H1 (cell line): Measurements from ENCODE around the gene SCFD1. TPM values are rescaled to one million over a fixed set of nuclear protein-coding genes. Genes with fewer than 3 reads are reported as not detected.

Experiments used
- CTCF ChIA-PET: fragments of 300-600 bp; sonication (Branson Sonifier 250); formaldehyde crosslinking; loops from one replicate; lab custom pipeline; 2021; ENCODE audit not compliant: partially characterized antibody; lab: Charles Lee
- POLR2A ChIA-PET: fragments of 300-600 bp; sonication (Branson Sonifier 250); formaldehyde crosslinking; loops from one replicate; lab custom pipeline; 2021; ENCODE audit warnings: inconsistent platforms; ENCODE audit not compliant: partially characterized antibody; lab: Charles Lee
- DNase-seq, 2 experiments: peaks; one replicate each; pipeline versions ENCODE4 v3.0.0 to v3.0.0-alpha.2; 2010 to 2022; ENCODE audit warnings: low spot score in 2 of 2, low read depth in 1 of 2, mixed read lengths in 1 of 2
- FAIRE-seq: peaks from 2 replicates; lab custom pipeline; 2011; peaks lifted over from hg19 to GRCh38; lab: Jason Lieb, UNC
- H2AFZ ChIP-seq: 2 replicates; pipeline ENCODE4 v1.8.1; 2012; ENCODE audit warnings: low read length, inconsistent platforms
- H2AK5ac ChIP-seq: 2 replicates; pipeline ENCODE4 v1.6.1; 2013; ENCODE audit warnings: low read depth, low read length
- H2BK120ac ChIP-seq: replicated peaks from 2 replicates; pipeline ENCODE3; 2013; ENCODE audit warnings: low read depth, low read length, inconsistent platforms
- H2BK12ac ChIP-seq: 2 replicates; pipeline ENCODE4 v1.6.1; 2013; ENCODE audit warnings: low read depth, low read length
- H2BK15ac ChIP-seq: 2 replicates; pipeline ENCODE4 v1.6.1; 2013; ENCODE audit warnings: low read length
- H2BK20ac ChIP-seq: 2 replicates; pipeline ENCODE4 v1.6.1; 2013; ENCODE audit warnings: low read length
- H2BK5ac ChIP-seq: 2 replicates; pipeline ENCODE4 v1.6.1; 2013; ENCODE audit warnings: low read depth, low read length
- H3K14ac ChIP-seq: 2 replicates; pipeline ENCODE4 v1.6.1; 2013; ENCODE audit warnings: inconsistent platforms; ENCODE audit not compliant: insufficient read length
- H3K18ac ChIP-seq: 2 replicates; pipeline ENCODE4 v1.6.1; 2013; ENCODE audit warnings: low read length; ENCODE audit errors: extremely low read depth
- H3K23ac ChIP-seq: 2 replicates; pipeline ENCODE4 v1.6.1; 2013; ENCODE audit warnings: inconsistent platforms; ENCODE audit not compliant: insufficient read length
- H3K23me2 ChIP-seq: 2 replicates; pipeline ENCODE4 v1.6.1; 2013; ENCODE audit warnings: low read depth, low read length
- H3K27ac ChIP-seq: 2 replicates; pipeline ENCODE4 v1.6.1; 2011; ENCODE audit warnings: low read depth, low read length, inconsistent platforms
- H3K27me3 ChIP-seq, 4 experiments: replicated peaks in 1 of 4; 1 replicate in 1 of 4; 2 replicates in 3 of 4; pipeline versions ENCODE4 v1.6.1 to v1.8.1; 2011 to 2013; ENCODE audit warnings: low read length in 3 of 4, mild to moderate bottlenecking in 3 of 4, inconsistent platforms in 2 of 4, mixed read lengths in 2 of 4, moderate library complexity in 1 of 4; ENCODE audit not compliant: control insufficient read depth in 3 of 4, insufficient read depth in 3 of 4; ENCODE audit errors: extremely low read depth in 1 of 4
- H3K36me3 ChIP-seq, 4 experiments: 2 replicates each; pipeline versions ENCODE4 v1.6.1 to v1.8.1; 2011 to 2013; ENCODE audit warnings: mild to moderate bottlenecking in 4 of 4, low read length in 3 of 4, moderate library complexity in 2 of 4, control low read depth in 1 of 4, inconsistent platforms in 1 of 4; ENCODE audit not compliant: insufficient read depth in 4 of 4, control insufficient read depth in 2 of 4
- H3K4ac ChIP-seq: replicated peaks from 2 replicates; pipeline ENCODE3; 2013; ENCODE audit warnings: low read length, low read depth, mixed read lengths, inconsistent platforms; ENCODE audit not compliant: insufficient read length
- H3K4me1 ChIP-seq, 4 experiments: replicated peaks in 1 of 4; 1 replicate in 1 of 4; 2 replicates in 3 of 4; pipeline versions ENCODE4 v1.6.1 to v1.8.1; 2011 to 2013; ENCODE audit warnings: low read length in 3 of 4, inconsistent platforms in 2 of 4, mixed read lengths in 1 of 4; ENCODE audit not compliant: insufficient read depth in 4 of 4, control insufficient read depth in 3 of 4
- H3K4me2 ChIP-seq, 2 experiments: 2 replicates each; pipeline versions ENCODE4 v1.6.1 to v1.8.1; 2011 to 2013; ENCODE audit warnings: low read depth in 2 of 2, low read length in 2 of 2, control low read depth in 1 of 2, inconsistent platforms in 1 of 2, mild to moderate bottlenecking in 1 of 2; ENCODE audit not compliant: insufficient read depth in 1 of 2
- H3K4me3 ChIP-seq, 4 experiments: fragments of 200-600, 300-600 bp in 1 of 4; sonication (generic), shearing (Covaris generic), sonication (Bioruptor Twin) in 1 of 4; 2 replicates each; pipeline versions ENCODE4 v1.5.1 to v1.8.1; 2011 to 2016; ENCODE audit warnings: low read length in 4 of 4, low read depth in 3 of 4, control low read depth in 2 of 4, inconsistent platforms in 2 of 4, mild to moderate bottlenecking in 2 of 4, mixed read lengths in 1 of 4, moderate library complexity in 1 of 4; ENCODE audit not compliant: insufficient read depth in 2 of 4; ENCODE audit errors: extremely low read depth in 1 of 4
- H3K56ac ChIP-seq: replicated peaks from 2 replicates; pipeline ENCODE3; 2013; ENCODE audit warnings: low read depth, mild to moderate bottlenecking, mixed read lengths, low read length, inconsistent platforms; ENCODE audit not compliant: insufficient read length
- H3K79me1 ChIP-seq: 2 replicates; pipeline ENCODE4 v1.6.1; 2013; ENCODE audit warnings: low read depth, low read length, control low read depth
- H3K79me2 ChIP-seq, 2 experiments: 2 replicates each; pipeline versions ENCODE4 v1.6.1 to v1.8.1; 2012 to 2013; ENCODE audit warnings: low read length in 2 of 2, mild to moderate bottlenecking in 2 of 2, inconsistent platforms in 1 of 2; ENCODE audit not compliant: insufficient read depth in 2 of 2, control insufficient read depth in 1 of 2
- H3K9ac ChIP-seq, 4 experiments: replicated peaks in 1 of 4; 1 replicate in 1 of 4; 2 replicates in 3 of 4; pipeline versions ENCODE4 v1.6.1 to v1.8.1; 2011 to 2013; ENCODE audit warnings: low read depth in 3 of 4, low read length in 3 of 4, control low read depth in 2 of 4, mild to moderate bottlenecking in 2 of 4, moderate library complexity in 2 of 4, inconsistent platforms in 1 of 4; ENCODE audit errors: extremely low read depth in 1 of 4
- H3K9me3 ChIP-seq, 2 experiments: 2 replicates each; pipeline versions ENCODE4 v1.6.1 to v1.8.1; 2012 to 2013; ENCODE audit warnings: mild to moderate bottlenecking in 2 of 2, moderate library complexity in 2 of 2, control low read depth in 1 of 2, inconsistent platforms in 1 of 2, low read depth in 1 of 2, low read length in 1 of 2, mixed read lengths in 1 of 2; ENCODE audit not compliant: insufficient read depth in 2 of 2
- H4K20me1 ChIP-seq, 2 experiments: replicated peaks in 1 of 2; 2 replicates each; pipeline versions ENCODE3 to v1.8.1; 2011 to 2013; ENCODE audit warnings: inconsistent platforms in 2 of 2, low read length in 2 of 2, mild to moderate bottlenecking in 1 of 2; ENCODE audit not compliant: insufficient read depth in 2 of 2, control insufficient read depth in 1 of 2
- H4K5ac ChIP-seq: 2 replicates; pipeline ENCODE4 v1.6.1; 2013; ENCODE audit warnings: low read length, low read depth, mixed read lengths, inconsistent platforms; ENCODE audit not compliant: insufficient read length
- H4K8ac ChIP-seq: 2 replicates; pipeline ENCODE4 v1.8.0; 2013; ENCODE audit warnings: mild to moderate bottlenecking, moderate library complexity, low read length, inconsistent platforms; ENCODE audit not compliant: insufficient read depth; ENCODE audit errors: extremely low read depth
- H4K91ac ChIP-seq: replicated peaks from 2 replicates; pipeline ENCODE3; 2013; ENCODE audit warnings: low read length, mixed read lengths, inconsistent platforms; ENCODE audit not compliant: insufficient read length
- BCL11A ChIP-seq, 2 experiments: IDR thresholded peaks; one replicate each; pipeline ENCODE4 v1.6.1; 2011; ENCODE audit warnings: low read depth in 2 of 2, low read length in 2 of 2, mild to moderate bottlenecking in 2 of 2
- CEBPB ChIP-seq: IDR thresholded peaks from 2 replicates; pipeline ENCODE4 v1.6.1; 2012; ENCODE audit warnings: low read depth, low read length
- JUN ChIP-seq: IDR thresholded peaks from 2 replicates; pipeline ENCODE4 v1.6.1; 2011; ENCODE audit warnings: low read depth, mild to moderate bottlenecking, improper control_type of control experiment, low read length
- PHF8 ChIP-seq: fragments of 200-600 bp; sonication (generic); conservative IDR thresholded peaks from 2 replicates; pipeline ENCODE4 v1.7.1; 2012; ENCODE audit warnings: low read depth, mild to moderate bottlenecking, inconsistent platforms, low read length, moderate library complexity
- RAD21 ChIP-seq, 2 experiments: IDR thresholded peaks in 1 of 2; conservative IDR thresholded peaks in 1 of 2; 2 replicates each; pipeline ENCODE4 v1.6.1; 2011; ENCODE audit warnings: low read depth in 2 of 2, low read length in 2 of 2, improper control_type of control experiment in 1 of 2, inconsistent platforms in 1 of 2, mild to moderate bottlenecking in 1 of 2, moderate library complexity in 1 of 2
- RFX5 ChIP-seq: IDR thresholded peaks from 2 replicates; pipeline ENCODE4 v1.6.1; 2011; ENCODE audit warnings: low read depth, low read length, improper control_type of control experiment, borderline replicate concordance
- SP1 ChIP-seq: IDR thresholded peaks from 2 replicates; pipeline ENCODE4 v1.6.1; 2011; ENCODE audit warnings: low read depth, low read length
- SP2 ChIP-seq: IDR thresholded peaks from 2 replicates; pipeline ENCODE4 v1.6.1; 2012; ENCODE audit warnings: mild to moderate bottlenecking, low read length, inconsistent platforms
- TAF7 ChIP-seq: optimal IDR thresholded peaks from 2 replicates; pipeline ENCODE3; 2011; ENCODE audit warnings: low read depth, mild to moderate bottlenecking, inconsistent platforms, low read length, moderate library complexity, borderline replicate concordance
- TBP ChIP-seq: IDR thresholded peaks from 2 replicates; pipeline ENCODE4 v1.6.1; 2011; ENCODE audit warnings: low read depth, low read length, improper control_type of control experiment
- WGBS, 2 experiments: shearing (Covaris generic) in 1 of 2; methylation state at CpG; one replicate each; pipeline versions ENCODE4 v1.1.6 to v1.1.7; 2013 to 2015; ENCODE audit warnings: low lambda C conversion rate in 2 of 2, mixed read lengths in 2 of 2, inconsistent platforms in 1 of 2, low coverage in 1 of 2, missing lambda C conversion rate in 1 of 2; ENCODE audit not compliant: insufficient replicate concordance in 2 of 2, insufficient coverage in 1 of 2, insufficient read length in 1 of 2; ENCODE audit errors: extremely low coverage in 1 of 2, missing lambda C conversion rate in 1 of 2; 5-methylcytosine and 5-hydroxymethylcytosine counted together
- polyA plus RNA-seq, 7 experiments: library from polyadenylated mRNA; depleted of rRNA in 3 of 7; stranded (reverse) in 5 of 7; unstranded in 2 of 7; fragments of >200 nt in 5 of 7; fragments of 200-250 nt in 2 of 7; gene quantifications; 1 replicate in 5 of 7; 2 replicates in 1 of 7; 4 replicates in 1 of 7; pipeline versions ENCODE4 v1.2.1 to v1.2.3, GENCODE V29; 2011 to 2013; ENCODE audit warnings: missing spikeins in 2 of 7, mixed read lengths in 2 of 7
- total RNA-seq: library from RNA; stranded (reverse); fragmentation: NEBNext Ultra II Directional; extraction: Animal tissue kit (Norgen Biotek cat#: 25700); gene quantifications from 2 replicates; pipeline ENCODE4 v1.2.1, GENCODE V29; 2021

Gene SCFD1
- total and polyA plus RNA-seq, 2 of the 8 experiments (the other 6 are each of a cell fraction or from before 2014, with no cell fraction given) = 32.8 to 64.5 TPM

DNA sequence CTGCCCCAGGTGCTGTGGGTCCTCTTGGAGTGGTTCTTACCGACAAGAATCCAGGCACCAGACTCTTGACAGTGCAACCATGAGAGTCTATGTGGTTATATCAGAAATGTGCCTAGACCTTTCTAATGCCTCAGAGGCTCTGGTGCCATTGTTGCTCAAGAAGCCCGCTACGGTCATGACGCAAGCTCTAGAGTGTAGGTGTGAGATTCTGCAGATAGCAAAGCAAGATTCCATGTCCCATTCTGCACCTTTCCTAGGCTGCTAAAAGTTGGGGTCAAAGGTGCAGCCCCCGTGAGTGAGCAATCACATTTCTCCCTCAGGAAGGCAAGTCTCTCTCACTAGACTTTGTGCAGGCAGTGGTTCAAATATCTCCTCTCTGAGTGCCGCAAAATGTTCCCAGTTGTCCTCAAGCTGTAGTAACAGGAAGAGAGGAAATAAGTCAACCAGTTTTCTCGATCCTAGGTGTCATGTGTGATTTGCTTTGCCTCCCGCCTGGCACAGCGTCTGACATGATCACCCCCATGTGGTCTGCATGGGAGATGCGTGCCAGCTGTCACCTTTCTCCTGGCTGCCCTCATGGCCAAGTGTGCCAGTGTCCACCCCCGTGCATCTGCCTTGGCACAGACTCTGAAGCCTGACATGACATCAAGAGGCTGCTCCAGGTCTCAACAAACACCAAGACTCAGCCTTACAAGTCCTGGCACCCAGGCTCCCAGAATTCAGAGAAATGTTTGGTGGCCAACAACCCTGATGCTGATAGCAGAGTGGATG is 129.7 kb downstream of the SCFD1 start:
- Histone ChIP-seq H4K5ac (no peak overlapping the region), H3K4me1 (peaks cover 0 to 1% (median 0%) of the 10 kb centered on the region in 4 experiments; a peak in 2 of 7 replicates), H3K14ac (no peak overlapping the region), H2BK20ac (no peak overlapping the region), H4K8ac (peak overlapping the region; percentile 57; the same call in 1 of the 2 replicates), H3K79me2 (no peaks in the 10 kb centered on the region), H3K9ac (no peak overlapping the region), H4K20me1 (no peaks in the 10 kb centered on the region), H3K56ac (no peak overlapping the region), H2BK5ac (no peak overlapping the region), H2BK15ac (no peak overlapping the region), H2AK5ac (no peak overlapping the region), H3K36me3 (no peaks in the 10 kb centered on the region), H3K79me1 (no peaks in the 10 kb centered on the region), H3K4me3 (no peak overlapping the region), H2BK120ac (no peak overlapping the region), H3K4ac (no peak overlapping the region), H4K91ac (no peak overlapping the region), H2AFZ (no peak overlapping the region), H3K23me2 (no peaks in the 10 kb centered on the region; the same call in 1 of the 2 replicates), H3K4me2 (no peak overlapping the region), H2BK12ac (no peak overlapping the region), H3K18ac (no peak overlapping the region), H3K27me3 (no peaks in the 10 kb centered on the region), H3K27ac (no peak overlapping the region), H3K23ac (no peak overlapping the region), H3K9me3 (no peaks in the 10 kb centered on the region)
- no peak for FAIRE-seq
- WGBS, 2 experiments = 92% methylated on average over 11 of the region's 11 CpGs; no CpG with 5 or more reads in 1 of the 2 experiments
- ChIA-PET POLR2A (no interaction called here), CTCF (interaction anchor here (0.5 to 1.4 kb wide), 6 partner anchors 10 to 95 kb away, joined by 3 to 5 read pairs (median 4); no protein-coding TSS in a partner anchor)
- DNase-seq = no peak
- no peak for TF ChIP-seq TAF7
- no peak for TF ChIP-seq RFX5
- TF ChIP-seq SP2 = no peak
- no peak for TF ChIP-seq JUN
- peak; percentile 48 to 55 for TF ChIP-seq RAD21 (IDR thresholded peaks at IDR 0.05 in 1 of 2, conservative IDR thresholded peaks at IDR 0.05 in 1 of 2; ENCODE audit: low read depth in 2 of 2, low read length in 2 of 2)
- no peak for TF ChIP-seq PHF8
- TF ChIP-seq BCL11A (IDR thresholded peaks at IDR 0.05; ENCODE audit: low read depth in 2 of 2, low read length in 2 of 2) = no peak
- TF ChIP-seq SP1 = no peak
- TF ChIP-seq CEBPB = no peak
- no peak for TF ChIP-seq TBP
